ENCODE results near the gene TIMP4. TPM values are rescaled to one million over a fixed set of nuclear protein-coding genes. Genes with fewer than 3 reads are reported as not detected.

Gene TIMP4
- total RNA-seq, 4 donors from 2014 or later: 2.4 to 10.6 (median 4.3) TPM

GRCh38 chr3:12116870-12117269, 41.8 kb downstream of the TIMP4 start:
- no peaks in the 10 kb centered on the region for H3K4me1 ChIP-seq
- H3K27ac ChIP-seq: no peak overlapping the region
- no peaks in the 10 kb centered on the region for H3K9me3 ChIP-seq
- DNase-seq: no peak
- TF ChIP-seq CTCF (IDR thresholded peaks at IDR 0.05): no peak
- no peak for TF ChIP-seq POLR2A (IDR thresholded peaks at IDR 0.05)
- intact Hi-C loops (cut with DNase I; ENCODE audit: low total_unique reads): no loop called here
- no peaks in the 10 kb centered on the region for H3K27me3 ChIP-seq
- H3K4me3 ChIP-seq: no peak overlapping the region
- no peaks in the 10 kb centered on the region for H3K36me3 ChIP-seq

GRCh38 chr3:12115849-12116248, 42.9 kb downstream of the TIMP4 start:
- H3K4me1 ChIP-seq: no peaks in the 10 kb centered on the region
- intact Hi-C loops (cut with DNase I; ENCODE audit: low total_unique reads): no loop called here
- no peak for TF ChIP-seq POLR2A (IDR thresholded peaks at IDR 0.05)
- no peak for TF ChIP-seq CTCF (IDR thresholded peaks at IDR 0.05)

GRCh38 chr3:12115104-12115503, 43.6 kb downstream of the TIMP4 start:
- intact Hi-C loops (cut with DNase I; ENCODE audit: low total_unique reads): no loop called here
- no peak overlapping the region for H3K27ac ChIP-seq
- TF ChIP-seq CTCF (IDR thresholded peaks at IDR 0.05): no peak
- no peak for TF ChIP-seq POLR2A (IDR thresholded peaks at IDR 0.05)
- H3K4me3 ChIP-seq: no peak overlapping the region
- H3K4me1 ChIP-seq: no peaks in the 10 kb centered on the region
- H3K9me3 ChIP-seq: no peaks in the 10 kb centered on the region
- no peak for DNase-seq
- no peaks in the 10 kb centered on the region for H3K27me3 ChIP-seq
- no peaks in the 10 kb centered on the region for H3K36me3 ChIP-seq

More at GRCh38 chr3:12115849-12116248, 42.9 kb downstream of the TIMP4 start:
- Histone ChIP-seq H3K9me3 (no peaks in the 10 kb centered on the region), H3K36me3 (no peaks in the 10 kb centered on the region), H3K27ac (no peak overlapping the region), H3K4me3 (no peak overlapping the region), H3K27me3 (no peaks in the 10 kb centered on the region)
- no peak for DNase-seq

- no peaks in the 10 kb centered on the region for H3K36me3 ChIP-seq
- TF ChIP-seq CTCF (IDR thresholded peaks at IDR 0.05): no peak
- TF ChIP-seq POLR2A (IDR thresholded peaks at IDR 0.05): no peak
- H3K27ac ChIP-seq: no peak overlapping the region
- no peaks in the 10 kb centered on the region for H3K27me3 ChIP-seq
- no peaks in the 10 kb centered on the region for H3K9me3 ChIP-seq
- intact Hi-C loops (cut with DNase I; ENCODE audit: low total_unique reads): no loop called here
- H3K4me3 ChIP-seq: no peak overlapping the region
- no peak for DNase-seq
- H3K4me1 ChIP-seq: no peaks in the 10 kb centered on the region
Measured at GRCh38 chr3:12114251-12114650, 44.5 kb downstream of the TIMP4 start.

- intact Hi-C loops (cut with DNase I; ENCODE audit: low total_unique reads): no loop called here
- DNase-seq: no peak
- Histone ChIP-seq H3K4me1 (no peaks in the 10 kb centered on the region), H3K4me3 (no peak overlapping the region), H3K27ac (no peak overlapping the region), H3K27me3 (no peaks in the 10 kb centered on the region), H3K36me3 (no peaks in the 10 kb centered on the region), H3K9me3 (no peaks in the 10 kb centered on the region)
- TF ChIP-seq CTCF (IDR thresholded peaks at IDR 0.05) (no peak), POLR2A (IDR thresholded peaks at IDR 0.05) (no peak)
Measured at GRCh38 chr3:12107071-12107713, 51.5 kb downstream of the TIMP4 start.

Other genes with a start within 250 kb of the TIMP4 start
- gene SYN2, start 154.5 kb downstream of the TIMP4 start, total RNA-seq: 10 to 100 TPM in 1 of 4 donors, 1 to 10 TPM in 2, under 1 TPM in 1; 0.51 to 14.9 (median 4.6) TPM
- gene PPARG, start 130.2 kb upstream of the TIMP4 start, total RNA-seq: 10 to 100 TPM in 2 of 4 donors, 1 to 10 TPM in 2; 5.1 to 29.1 (median 12.9) TPM

Data from uterus (tissue), 4 donors.